AG04450 (cell line): Measurements from ENCODE around the gene ZFYVE28. TPM values are rescaled to one million over a fixed set of nuclear protein-coding genes. Genes with fewer than 3 reads are reported as not detected.

ENCODE experiments used
- CTCF ChIA-PET: fragments of 300-600, 350-600 bp; formaldehyde crosslinking; extraction: SDS; loops from one replicate; lab custom pipeline; 2022; ENCODE audit warnings: antibody characterized with exemption, inconsistent platforms; lab: Charles Lee
- POLR2A ChIA-PET: fragments of 350-600 bp; formaldehyde crosslinking; extraction: SDS; loops from one replicate; lab custom pipeline; 2021; ENCODE audit warnings: antibody characterized with exemption, inconsistent platforms; lab: Yijun Ruan, JAX
- DNase-seq: peaks from one replicate; pipeline ENCODE4 v3.0.0-alpha.2; 2011; ENCODE audit warnings: low read depth, low spot score
- H3K27ac ChIP-seq: one replicate; pipeline ENCODE4 v1.5.1; 2012; ENCODE audit warnings: low read depth, low read length, control low read depth
- H3K27me3 ChIP-seq: one replicate; pipeline ENCODE4 v1.6.0; 2012; ENCODE audit warnings: low read length; ENCODE audit not compliant: control insufficient read depth, insufficient read depth
- H3K4me3 ChIP-seq: 2 replicates; pipeline ENCODE4 v1.5.1; 2011; ENCODE audit warnings: mild to moderate bottlenecking, low read depth, low read length, control low read depth
- H3K9me3 ChIP-seq: 2 replicates; pipeline ENCODE4 v1.5.1; 2012; ENCODE audit warnings: low read length; ENCODE audit not compliant: control insufficient read depth, insufficient read depth
- CTCF ChIP-seq: IDR thresholded peaks from 2 replicates; pipeline ENCODE4 v1.5.1; 2011; ENCODE audit warnings: low read depth, low read length, control low read depth, inconsistent platforms
- polyA plus RNA-seq: library from polyadenylated mRNA; depleted of rRNA; stranded (reverse); fragments of >200 nt; gene quantifications from 2 replicates; pipeline ENCODE4 v1.2.3, GENCODE V29; 2011

The ZFYVE28 gene
- polyA plus RNA-seq, 1 experiment, result 2.2 TPM

GRCh38 chr4:2415881-2416563 is 2.4 kb downstream of the ZFYVE28 start:
- CTCF ChIA-PET, result interaction anchor here (0.9 to 1.5 kb wide), 2 partner anchors 26 to 46 kb away, joined by 3 to 4 read pairs; no protein-coding TSS in a partner anchor
- DNase-seq, result no peak
- peaks cover 54% of the 10 kb centered on the region for H3K27me3 ChIP-seq
- TF ChIP-seq CTCF, result no peak
- H3K4me3 ChIP-seq, result no peak overlapping the region
- H3K9me3 ChIP-seq, result no peaks in the 10 kb centered on the region
- no peak overlapping the region for H3K27ac ChIP-seq
- POLR2A ChIA-PET, result no interaction called here

GRCh38 chr4:2415213-2415612 is 3.2 kb downstream of the ZFYVE28 start:
- POLR2A ChIA-PET, result no interaction called here

GRCh38 chr4:2413821-2414610 is 4.4 kb downstream of the ZFYVE28 start:
- Histone ChIP-seq H3K9me3 (no peaks in the 10 kb centered on the region), H3K4me3 (no peak overlapping the region), H3K27me3 (peaks cover 34% of the 10 kb centered on the region), H3K27ac (no peak overlapping the region)
- DNase-seq, result no peak
- ChIA-PET CTCF (interaction anchor here (1.2 to 1.9 kb wide), 3 partner anchors 9 to 194 kb away, joined by 3 to 6 read pairs (median 5); no protein-coding TSS in a partner anchor), POLR2A (interaction anchor here (0.8 to 1.0 kb wide), 2 partner anchors 22 to 54 kb away, joined by 4 to 6 read pairs; partner anchors contain the start of gene RNF4)
- TF ChIP-seq CTCF, result no peak

More at GRCh38 chr4:2415213-2415612, 3.2 kb downstream of the ZFYVE28 start:
- Histone ChIP-seq H3K9me3 (no peaks in the 10 kb centered on the region), H3K27ac (no peak overlapping the region), H3K4me3 (no peak overlapping the region), H3K27me3 (peaks cover 46% of the 10 kb centered on the region)
- CTCF ChIA-PET, result interaction anchor here (0.6 to 1.5 kb wide), 3 partner anchors 26 to 647 kb away, joined by 3 to 7 read pairs (median 4); no protein-coding TSS in a partner anchor
- DNase-seq, result no peak
- no peak for TF ChIP-seq CTCF

- POLR2A ChIA-PET, result interaction anchor here (0.8 to 1.0 kb wide), 2 partner anchors 21 to 55 kb away, joined by 4 to 6 read pairs; partner anchors contain the start of gene RNF4
- peaks cover 35% of the 10 kb centered on the region for H3K27me3 ChIP-seq
- CTCF ChIA-PET, result interaction anchor here (0.8 to 1.9 kb wide), 4 partner anchors 10 to 193 kb away, joined by 3 to 6 read pairs (median 4); no protein-coding TSS in a partner anchor
- no peak overlapping the region for H3K27ac ChIP-seq
- no peaks in the 10 kb centered on the region for H3K9me3 ChIP-seq
- TF ChIP-seq CTCF, result peak; percentile 56
- peak overlapping the region; percentile 49 for H3K4me3 ChIP-seq
- peak; percentile 33 for DNase-seq
Measured at GRCh38 chr4:2412885-2413716, 5.3 kb downstream of the ZFYVE28 start.
